ENCODE data around the gene PARD3.

The PARD3 gene

DNA sequence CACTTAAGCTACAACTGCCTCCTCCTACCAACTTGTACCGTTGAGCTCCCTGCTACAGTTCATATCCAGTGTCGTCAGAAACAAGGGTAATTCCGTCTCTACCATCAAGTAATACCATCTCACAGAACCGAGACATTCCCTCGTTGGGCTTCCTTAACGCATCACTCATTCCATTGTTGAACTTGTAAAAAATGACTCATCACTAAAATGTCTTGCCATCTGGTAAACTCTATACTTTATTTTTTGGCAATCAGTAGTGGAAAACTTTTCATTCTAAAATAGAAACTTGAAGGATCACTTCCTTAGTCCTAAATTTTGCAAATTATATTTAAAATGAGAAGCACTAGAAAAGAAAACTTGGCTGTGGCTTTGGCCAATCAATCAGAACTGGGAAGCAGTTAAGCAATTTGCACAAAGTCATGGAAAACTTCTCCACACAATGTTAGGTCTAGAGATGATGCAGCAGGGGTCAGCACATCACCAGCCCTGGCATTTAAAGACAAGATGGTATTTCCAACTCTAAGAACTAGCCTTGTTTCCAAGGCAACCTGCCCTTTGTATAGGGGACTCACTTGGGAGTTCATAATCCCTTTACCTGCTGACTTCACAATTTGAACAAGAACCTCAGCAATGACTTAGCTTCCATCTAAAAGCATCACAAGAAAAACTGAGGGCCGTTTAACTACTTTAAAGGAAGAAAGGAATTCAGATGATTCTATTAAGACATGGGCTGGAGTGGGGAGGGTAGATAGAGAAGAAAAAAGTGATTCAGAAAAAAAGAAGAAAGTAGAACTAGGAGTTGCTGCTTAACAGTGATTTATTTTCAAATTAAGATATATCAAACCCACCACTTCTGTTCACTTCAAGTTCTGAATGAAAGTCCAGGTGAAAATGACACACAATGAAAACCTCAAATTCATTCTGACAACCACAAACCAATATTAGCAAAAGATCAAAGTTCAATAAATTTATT is 288.1 kb downstream of the PARD3 start:
- peak; percentile 95 for DNase-seq

- DNase-seq, result peak; percentile 19
Measured at GRCh38 chr10:34526186-34526585, 288.9 kb downstream of the PARD3 start.

- DNase-seq, result peak; percentile 27
Measured at GRCh38 chr10:34524369-34525091, 290.6 kb downstream of the PARD3 start.

- DNase-seq, result peak; percentile 57
Measured at GRCh38 chr10:34523017-34523767, 291.9 kb downstream of the PARD3 start.

DNA sequence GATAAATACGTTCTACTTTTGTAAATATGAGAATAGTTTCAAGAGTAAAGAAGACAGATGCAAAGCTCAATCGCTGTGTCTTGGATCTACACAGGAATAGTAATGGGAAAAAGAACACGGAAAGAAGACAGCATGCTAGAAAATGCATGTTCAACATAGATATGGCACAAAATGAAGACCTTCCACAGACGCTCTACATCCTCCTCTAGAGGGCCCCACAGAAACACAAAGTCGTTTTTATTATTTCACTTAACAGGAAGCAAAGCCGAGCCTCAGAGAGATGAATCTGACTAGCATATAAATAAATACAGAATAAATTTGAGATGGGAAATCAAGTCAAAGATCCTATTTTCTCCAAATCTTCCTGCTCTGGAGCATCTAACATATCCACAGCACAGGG is 292.6 kb downstream of the PARD3 start:
- DNase-seq, result no peak

DNA sequence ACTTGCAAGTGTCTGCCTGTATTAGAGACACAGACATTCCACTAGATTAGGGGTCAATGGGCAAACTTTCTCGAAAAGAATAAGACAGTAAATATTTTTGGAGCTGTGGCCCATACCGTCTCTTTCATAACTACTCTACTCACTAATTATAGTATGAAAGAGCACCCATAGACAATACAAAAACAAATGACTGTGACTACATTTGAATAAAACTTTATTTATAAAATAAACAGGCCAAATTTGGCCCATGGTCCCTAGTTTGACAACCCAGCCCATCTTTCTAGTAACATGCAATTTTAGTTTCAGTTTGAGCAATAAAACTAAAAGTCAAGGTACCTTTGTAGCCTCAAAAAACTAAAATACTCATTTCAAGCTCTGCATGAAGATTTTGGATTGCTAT is 294.6 kb downstream of the PARD3 start:
- DNase-seq, result no peak

- DNase-seq, result no peak
Measured at GRCh38 chr10:34520084-34520483, 295.0 kb downstream of the PARD3 start.

DNA sequence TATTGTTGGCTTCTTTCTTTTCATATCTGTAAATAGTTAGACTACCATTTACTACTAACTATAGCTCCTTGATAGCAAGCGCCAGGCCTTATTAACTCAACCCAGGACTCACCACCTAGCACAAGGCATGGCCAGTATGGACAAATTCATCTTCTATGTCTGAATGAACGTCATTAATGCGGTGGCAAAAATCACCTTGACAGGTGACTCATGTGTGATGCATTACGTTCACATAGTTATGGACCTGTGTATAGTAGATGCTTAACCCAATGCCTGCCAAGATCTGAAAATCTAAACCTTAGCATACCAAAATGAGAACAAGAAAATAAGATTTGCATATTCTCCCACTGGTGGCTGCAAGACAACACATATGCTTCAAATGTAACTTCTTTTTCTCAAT is 300.8 kb downstream of the PARD3 start:
- DNase-seq, result no peak

GRCh38 chr10:34513636-34514035 is 301.5 kb downstream of the PARD3 start:
- DNase-seq, result no peak

GRCh38 chr10:34507217-34507616 is 307.9 kb downstream of the PARD3 start:
- DNase-seq, result no peak

GRCh38 chr10:34506786-34507185 is 308.3 kb downstream of the PARD3 start:
- no peak for DNase-seq

- peak; percentile 57 for DNase-seq
Measured at GRCh38 chr10:34505338-34505737, 309.8 kb downstream of the PARD3 start.

DNA sequence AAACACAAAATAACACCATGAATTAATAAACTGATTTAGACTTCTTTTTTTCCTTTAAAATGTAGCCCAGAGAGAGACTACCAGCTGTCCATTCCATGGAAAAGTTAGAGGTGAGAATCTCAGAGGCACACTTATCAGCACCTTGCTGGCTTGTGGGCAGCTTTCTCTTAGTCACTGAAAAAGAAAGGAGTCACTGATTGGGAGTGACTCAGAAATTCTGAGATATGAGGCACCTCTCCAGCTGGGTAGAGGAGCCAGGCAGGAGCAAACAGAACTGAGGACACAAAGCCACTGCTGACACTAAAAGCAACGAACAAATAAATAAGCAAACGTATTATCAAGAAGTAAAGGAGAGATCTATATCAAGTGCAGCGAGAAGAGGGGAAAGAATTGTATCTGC is 310.6 kb downstream of the PARD3 start:
- DNase-seq, result peak; percentile 35

- DNase-seq, result no peak
Measured at GRCh38 chr10:34503704-34504103, 311.4 kb downstream of the PARD3 start.

- no peak for DNase-seq
Measured at GRCh38 chr10:34499612-34500279, 315.4 kb downstream of the PARD3 start.

GRCh38 chr10:34498821-34499220 is 316.3 kb downstream of the PARD3 start:
- no peak for DNase-seq

- no peak for DNase-seq
Measured at GRCh38 chr10:34495938-34496337, 319.2 kb downstream of the PARD3 start.

DNA sequence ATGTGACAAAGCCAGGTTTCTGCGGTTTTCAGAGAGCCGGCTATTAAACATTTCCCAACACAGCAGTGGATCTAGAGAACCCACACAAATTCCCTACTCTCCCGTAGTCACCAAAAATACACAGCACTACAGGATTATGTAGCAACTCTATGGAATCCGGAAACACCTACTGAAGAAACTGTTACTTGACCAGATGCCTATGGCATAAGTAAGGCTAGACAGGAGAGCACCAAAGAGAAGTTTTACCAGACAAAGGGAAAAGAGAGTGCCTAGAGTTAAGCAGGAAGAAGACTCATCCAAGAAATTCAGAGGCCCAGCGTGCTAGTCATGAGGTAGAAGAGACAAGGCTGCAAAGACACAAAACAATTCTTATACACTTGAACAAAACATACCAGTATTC is 321.1 kb downstream of the PARD3 start:
- no peak for DNase-seq

GRCh38 chr10:34492081-34492480 is 323.0 kb downstream of the PARD3 start:
- DNase-seq, result no peak

DNA sequence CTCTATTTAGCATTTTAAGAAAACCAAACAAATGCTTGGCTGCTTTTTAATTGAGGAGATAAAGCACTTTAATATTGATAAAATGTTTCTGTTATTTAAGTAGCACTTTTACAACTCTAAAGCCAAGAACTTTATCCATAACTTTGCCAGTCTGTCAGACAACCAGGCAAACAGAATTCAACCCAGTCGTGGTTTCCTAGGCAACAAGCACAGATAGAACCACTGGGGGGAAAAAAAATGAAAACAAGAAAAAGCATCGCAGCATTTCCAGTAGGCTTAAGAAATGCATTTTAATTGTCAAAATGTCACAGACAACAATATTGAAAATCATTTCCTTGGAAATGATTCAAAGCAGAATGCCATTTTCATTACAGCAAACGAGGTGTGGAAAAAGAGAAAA is 323.4 kb downstream of the PARD3 start:
- DNase-seq, result no peak

GRCh38 chr10:34489973-34490745 is 324.9 kb downstream of the PARD3 start:
- DNase-seq, result peak; percentile 70

- peak; percentile 36 for DNase-seq
Measured at GRCh38 chr10:34489411-34489810, 325.7 kb downstream of the PARD3 start.

All from fibroblast of skin of abdomen (primary cell).